GM18508 (cell line): ENCODE data around the gene PRKN.

Experiments
- ATAC-seq: cut with Tn5 transposase; IDR thresholded peaks from one replicate; pipeline ENCODE4 v1.9.1; 2021; ENCODE audit warnings: moderate number of reproducible peaks; ENCODE audit not compliant: insufficient read depth, unreplicated experiment

The PRKN gene

DNA sequence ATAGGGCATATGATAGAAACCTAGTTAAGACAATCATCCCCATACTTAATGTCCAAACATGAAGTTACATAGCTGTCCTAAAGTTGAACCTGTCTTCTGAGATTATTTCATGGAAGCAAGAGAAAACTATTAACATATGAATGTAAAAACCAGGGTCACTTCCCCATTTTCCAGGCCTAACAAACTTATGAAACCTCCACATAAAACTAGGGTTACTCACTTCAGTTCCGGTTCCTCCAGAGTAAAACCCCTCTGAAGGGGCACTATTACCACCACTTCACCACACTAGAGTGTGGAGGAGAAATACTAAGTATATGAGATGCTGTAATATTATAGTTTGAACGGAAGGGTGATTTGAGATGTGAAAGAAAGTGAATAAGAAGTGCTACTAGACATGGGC is 14.9 kb downstream of the PRKN start:
- no peak for ATAC-seq

DNA sequence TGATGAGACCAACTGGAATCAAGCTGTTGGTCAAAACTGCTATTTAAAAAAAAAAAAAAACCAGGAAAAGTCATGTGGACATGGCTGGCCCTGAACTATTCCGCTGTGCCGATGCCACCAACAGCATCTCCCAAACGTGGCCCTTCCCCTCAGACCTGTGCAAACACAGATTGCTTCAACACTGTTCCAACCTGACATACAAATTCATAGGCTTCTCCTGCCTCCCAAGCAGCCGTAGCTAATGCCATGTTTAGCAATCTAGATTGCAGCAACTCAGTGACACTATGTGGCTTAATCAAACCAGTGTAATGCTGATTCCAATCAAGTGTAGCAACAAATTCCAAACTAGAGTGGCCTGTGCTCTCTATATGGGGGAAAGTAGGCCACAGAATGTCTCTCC is 16.2 kb downstream of the PRKN start:
- no peak for ATAC-seq

- ATAC-seq = no peak
These were observed 16.6 kb downstream of the PRKN start for GRCh38 chr6:162710936-162711335.

GRCh38 chr6:162710419-162710818 is 17.1 kb downstream of the PRKN start:
- no peak for ATAC-seq

GRCh38 chr6:162709431-162709830 is 18.1 kb downstream of the PRKN start:
- no peak for ATAC-seq

DNA sequence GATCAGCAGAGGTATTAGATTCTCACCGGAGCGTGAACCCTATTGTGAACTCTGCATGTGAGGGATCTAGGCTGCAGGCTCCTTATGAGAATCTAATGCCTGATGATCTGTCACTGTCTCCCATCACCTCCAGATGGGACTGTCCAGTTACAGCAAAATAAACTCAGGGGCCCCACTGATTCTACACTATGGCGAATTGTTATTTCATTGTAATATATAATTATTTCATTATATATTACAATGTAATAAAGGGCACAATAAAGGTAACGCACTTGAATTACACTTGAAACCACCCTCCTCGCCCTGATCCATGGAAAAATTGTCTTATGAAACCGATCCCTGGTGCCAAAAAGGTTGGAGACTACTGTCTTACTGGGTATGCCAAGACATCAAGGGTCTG is 18.6 kb downstream of the PRKN start:
- no peak for ATAC-seq

DNA sequence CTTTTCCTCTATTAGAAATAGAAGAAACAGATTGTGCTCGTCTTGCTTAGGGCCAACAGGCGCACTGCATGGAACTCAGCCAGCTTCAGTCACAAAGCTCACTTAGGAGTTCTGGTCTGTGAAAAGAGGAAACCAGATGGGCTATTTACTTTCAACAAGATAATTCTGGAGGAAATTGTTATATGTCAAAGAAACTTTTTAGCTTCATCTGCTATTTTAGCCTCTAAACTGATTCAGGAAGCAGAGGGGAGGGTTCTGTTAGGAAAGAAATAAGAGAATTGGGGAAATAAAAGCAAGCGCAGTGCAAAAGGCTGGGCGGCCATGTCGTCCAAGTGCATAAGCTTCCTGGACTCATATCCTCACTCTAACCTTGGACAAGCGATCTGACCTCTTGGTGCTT is 21.3 kb downstream of the PRKN start:
- no peak for ATAC-seq

- no peak for ATAC-seq
These were observed 21.8 kb downstream of the PRKN start for GRCh38 chr6:162705736-162706135.

DNA sequence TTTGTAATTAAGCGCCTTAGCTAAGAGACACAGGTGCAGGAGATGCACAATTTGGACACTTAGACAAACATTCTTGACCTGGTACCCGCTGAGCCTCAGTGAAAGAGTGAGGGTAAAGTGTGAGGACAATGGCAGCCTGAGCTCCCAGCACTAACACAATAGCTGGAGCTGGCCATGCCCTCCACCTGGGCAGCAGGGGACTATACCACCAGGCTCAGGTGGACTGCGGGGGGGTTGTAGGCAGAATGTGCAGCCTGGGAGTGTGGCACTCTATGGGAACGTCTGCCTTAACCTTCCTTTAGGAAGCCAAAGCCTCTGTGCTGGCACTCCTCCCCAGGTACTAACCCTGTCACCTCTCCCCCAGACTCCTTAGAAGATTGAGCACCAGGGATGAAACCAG is 23.6 kb downstream of the PRKN start:
- no peak for ATAC-seq

DNA sequence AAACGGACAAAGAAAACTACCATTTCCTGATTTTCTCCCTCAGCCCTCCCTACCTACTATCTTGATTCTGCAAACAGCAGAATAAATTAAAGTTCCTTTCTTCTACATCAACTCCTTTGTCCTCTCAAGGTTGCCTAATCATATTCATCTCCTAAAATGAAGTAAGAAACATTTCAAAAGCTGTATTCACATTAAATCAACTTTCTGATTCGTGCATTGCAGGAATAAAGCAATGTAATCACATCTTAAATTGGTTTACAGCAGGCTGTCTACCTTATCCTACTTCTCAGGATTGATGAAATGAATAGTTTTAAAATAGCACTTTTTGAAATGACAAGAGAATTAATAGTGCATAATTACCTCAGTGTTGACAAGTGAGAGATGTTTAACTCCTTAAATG is 25.1 kb downstream of the PRKN start:
- no peak for ATAC-seq

DNA sequence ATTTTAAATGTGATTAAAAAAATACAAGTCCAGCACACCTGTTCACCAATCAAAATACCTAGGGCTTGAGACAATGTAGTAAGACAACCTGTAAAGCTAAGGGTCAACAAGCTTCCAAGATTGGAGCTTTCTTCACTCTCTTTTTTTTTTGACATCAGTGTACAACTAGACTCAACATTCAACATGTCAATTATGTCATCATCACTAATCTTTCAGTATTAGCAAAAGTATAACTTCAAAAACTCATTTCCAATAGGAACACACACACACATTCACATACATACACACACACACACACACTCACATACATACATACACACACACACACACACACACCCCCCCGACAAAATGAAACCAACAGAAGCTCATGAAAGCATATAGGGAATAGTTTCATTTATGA is 26.0 kb downstream of the PRKN start:
- ATAC-seq = no peak

GRCh38 chr6:162700966-162701365 is 26.6 kb downstream of the PRKN start:
- ATAC-seq = no peak

DNA sequence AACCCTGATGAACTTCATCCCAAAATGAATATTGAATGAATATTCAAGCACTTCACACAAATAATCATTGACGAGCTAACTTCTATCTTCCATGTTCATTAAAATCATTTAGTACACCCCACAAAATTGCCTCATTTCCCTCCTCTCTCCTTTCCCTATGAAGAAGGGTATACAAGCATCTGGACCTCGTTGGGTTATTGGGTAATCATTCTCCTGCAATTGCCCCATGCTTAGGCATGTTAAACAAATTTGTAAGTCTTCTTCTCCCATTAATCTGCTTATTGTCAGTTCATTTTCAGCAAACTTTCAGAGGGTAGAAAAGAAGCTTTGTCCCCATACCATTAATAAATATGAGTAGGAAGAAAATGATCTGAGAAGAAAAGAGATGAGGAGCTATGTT is 27.6 kb downstream of the PRKN start:
- no peak for ATAC-seq

- ATAC-seq = no peak
These were observed 29.1 kb downstream of the PRKN start for GRCh38 chr6:162698440-162698839.

- no peak for ATAC-seq
These were observed 29.6 kb downstream of the PRKN start for GRCh38 chr6:162697872-162698403.

- ATAC-seq = no peak
These were observed 37.4 kb downstream of the PRKN start for GRCh38 chr6:162690158-162690557.

DNA sequence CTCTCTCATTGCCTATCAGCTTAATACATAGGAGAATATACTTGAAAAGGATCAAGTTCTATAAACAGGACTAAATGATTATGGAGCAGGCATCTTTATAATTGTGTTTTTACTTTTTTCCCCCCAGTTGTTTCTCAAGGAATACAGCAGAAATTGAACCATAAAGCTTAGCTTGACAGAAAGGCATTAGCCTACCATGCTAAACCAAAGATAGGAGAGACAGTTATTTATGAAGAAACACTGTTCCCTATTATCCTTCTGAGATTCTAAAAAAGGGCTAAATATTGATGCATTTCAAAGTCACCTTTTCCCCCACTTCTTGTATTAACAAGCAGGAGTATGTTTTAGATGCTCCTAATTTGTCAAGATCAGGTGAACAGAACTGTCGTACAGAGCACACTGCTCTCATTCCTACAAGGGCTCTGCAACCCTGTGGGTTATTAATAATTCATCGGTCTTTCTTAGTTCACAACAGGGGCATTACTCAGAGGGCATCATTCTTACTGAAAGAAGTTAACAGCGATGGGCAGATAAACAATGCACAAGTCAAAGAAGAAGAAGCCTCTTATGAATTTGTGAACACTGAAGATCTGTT is 38.7 kb downstream of the PRKN start:
- ATAC-seq = no peak

DNA sequence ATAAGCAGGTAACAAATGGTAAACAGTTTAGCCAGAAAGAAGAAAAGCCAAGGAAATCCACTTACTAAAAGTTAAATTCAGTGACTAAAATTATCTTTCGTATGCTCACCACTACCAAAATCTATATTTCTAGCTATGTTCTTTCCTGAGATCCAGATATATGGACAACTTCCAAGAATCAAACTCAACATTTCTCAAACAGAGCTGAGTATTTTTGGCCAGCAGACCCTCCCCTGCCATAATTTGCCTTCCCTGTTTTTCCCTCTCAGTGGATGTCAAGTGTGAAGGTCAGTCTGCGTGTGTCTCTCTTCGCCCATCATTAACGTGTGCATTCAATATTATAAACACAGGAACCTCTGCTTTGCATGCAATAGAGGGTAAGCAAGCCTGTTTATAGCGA is 42.0 kb downstream of the PRKN start:
- ATAC-seq = no peak

DNA sequence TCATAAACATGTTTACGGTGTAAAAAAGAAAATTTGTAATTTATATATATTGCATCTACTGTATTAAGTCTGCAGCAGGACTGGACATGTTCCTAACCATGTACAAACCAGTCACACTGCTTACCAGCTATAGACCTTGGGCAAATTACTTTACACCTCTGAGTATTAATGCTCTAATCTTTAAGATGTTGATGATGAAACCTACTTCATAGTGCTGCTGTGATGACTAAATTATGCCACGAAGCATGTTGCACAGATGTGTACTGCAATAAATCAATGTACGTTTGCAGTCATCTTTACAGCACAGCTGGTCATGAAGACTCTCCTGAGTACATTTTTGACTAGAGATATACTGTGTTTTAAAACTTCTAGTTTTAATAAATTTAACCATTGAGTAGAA is 42.6 kb downstream of the PRKN start:
- no peak for ATAC-seq

DNA sequence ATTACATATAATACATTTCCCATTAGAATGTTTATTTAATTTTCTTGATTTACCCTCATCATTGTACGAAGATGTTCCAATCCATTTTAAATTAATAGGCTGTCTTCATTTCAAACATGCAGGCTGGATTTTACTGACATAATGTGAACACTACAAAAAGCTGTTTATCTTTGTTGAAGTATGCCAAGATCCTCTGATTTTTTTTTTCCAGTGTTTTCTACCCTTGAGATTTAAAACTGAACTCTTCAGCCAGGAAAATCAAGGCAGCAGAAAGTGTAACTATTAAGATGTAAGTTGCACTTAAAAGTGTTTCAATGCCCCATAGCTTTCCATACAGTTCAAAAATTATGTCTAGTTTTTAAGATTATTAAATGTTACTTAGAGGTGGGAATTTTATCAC is 43.5 kb downstream of the PRKN start:
- ATAC-seq = no peak

GRCh38 chr6:162683135-162683534 is 44.4 kb downstream of the PRKN start:
- no peak for ATAC-seq

GRCh38 chr6:162681447-162681846 is 46.1 kb downstream of the PRKN start:
- ATAC-seq = no peak

DNA sequence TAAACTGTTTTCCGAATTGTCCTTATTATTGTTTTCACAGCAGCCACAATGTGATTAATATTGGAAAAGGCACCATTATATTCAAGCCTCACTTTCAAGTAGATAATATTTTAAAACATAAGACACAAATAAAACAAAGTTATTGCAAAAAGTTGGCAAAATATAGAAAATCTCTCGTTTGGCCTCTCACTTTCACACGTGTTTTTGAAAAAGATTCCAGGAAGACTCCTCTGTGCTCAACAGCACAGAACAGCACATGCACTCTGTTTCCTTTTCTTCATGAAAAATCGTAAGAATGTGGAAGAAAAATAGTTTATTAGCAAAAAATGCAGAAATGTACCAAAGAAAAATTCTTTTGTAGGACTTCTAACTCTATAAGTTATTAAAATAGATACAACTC is 46.7 kb downstream of the PRKN start:
- no peak for ATAC-seq
